Liver (tissue), 9 donors: Measurements from ENCODE around the gene STX17. TPM values are rescaled to one million over a fixed set of nuclear protein-coding genes. Genes with fewer than 3 reads are reported as not detected.

Experiments
- DNase-seq: peaks from one replicate; pipeline ENCODE4 v3.0.0-alpha.2; 2017; ENCODE audit warnings: low spot score
- H3K27ac ChIP-seq, 2 donors: one replicate each; pipeline ENCODE4 v1.7.0; 2013; ENCODE audit warnings: inconsistent platforms in 2 of 2, low read length in 2 of 2, control low read depth in 1 of 2, low read depth in 1 of 2, mild to moderate bottlenecking in 1 of 2
- H3K27me3 ChIP-seq, 4 donors: one replicate each; pipeline versions ENCODE4 v1.6.1 to v1.7.0; 2013; ENCODE audit warnings: low read length in 3 of 4, inconsistent platforms in 1 of 4, mild to moderate bottlenecking in 1 of 4, moderate library complexity in 1 of 4; ENCODE audit not compliant: control insufficient read depth in 4 of 4, insufficient read depth in 4 of 4
- H3K36me3 ChIP-seq, 4 donors: one replicate each; pipeline versions ENCODE4 v1.6.1 to v1.7.0; 2013; ENCODE audit warnings: low read length in 3 of 4, mild to moderate bottlenecking in 3 of 4, low read depth in 1 of 4, moderate library complexity in 1 of 4; ENCODE audit not compliant: control insufficient read depth in 4 of 4, insufficient read depth in 3 of 4
- H3K4me1 ChIP-seq, 4 donors: one replicate each; pipeline versions ENCODE4 v1.6.1 to v1.7.0; 2013; ENCODE audit warnings: low read length in 3 of 4, mild to moderate bottlenecking in 3 of 4, moderate library complexity in 1 of 4; ENCODE audit not compliant: control insufficient read depth in 4 of 4, insufficient read depth in 4 of 4
- H3K4me3 ChIP-seq, 3 donors: one replicate each; pipeline versions ENCODE4 v1.6.1 to v1.7.0; 2013; ENCODE audit warnings: low read length in 3 of 3, control low read depth in 1 of 3, low read depth in 1 of 3, mild to moderate bottlenecking in 1 of 3
- H3K9ac ChIP-seq, 2 donors: one replicate each; pipeline ENCODE4 v1.7.0; 2013; ENCODE audit warnings: low read length in 2 of 2, mild to moderate bottlenecking in 2 of 2, moderate library complexity in 2 of 2, control low read depth in 1 of 2, low read depth in 1 of 2
- H3K9me3 ChIP-seq, 4 donors: one replicate each; pipeline versions ENCODE4 v1.6.1 to v1.7.0; 2013; ENCODE audit warnings: low read length in 3 of 4; ENCODE audit not compliant: control insufficient read depth in 4 of 4
- EGR1 ChIP-seq, 2 donors: IDR thresholded peaks; 2 replicates each; pipeline ENCODE4 v1.6.1; 2016 to 2018; ENCODE audit warnings: antibody characterized with exemption in 2 of 2, low read depth in 2 of 2
- FOXA1 ChIP-seq: IDR thresholded peaks from 2 replicates; pipeline ENCODE4 v1.6.1; 2016; ENCODE audit warnings: antibody characterized with exemption
- FOXA2 ChIP-seq: IDR thresholded peaks from 2 replicates; pipeline ENCODE4 v1.6.1; 2016; ENCODE audit warnings: antibody characterized with exemption
- GABPA ChIP-seq, 2 donors: IDR thresholded peaks in 1 of 2; conservative IDR thresholded peaks in 1 of 2; 2 replicates each; pipeline ENCODE4 v1.6.1; 2016; ENCODE audit warnings: antibody characterized with exemption in 2 of 2, mild to moderate bottlenecking in 1 of 2, moderate library complexity in 1 of 2
- HNF4A ChIP-seq, 2 donors: conservative IDR thresholded peaks; 2 replicates each; pipeline ENCODE4 v1.6.1; 2016; ENCODE audit warnings: antibody characterized with exemption in 2 of 2, mild to moderate bottlenecking in 2 of 2
- HNF4G ChIP-seq: IDR thresholded peaks from 2 replicates; pipeline ENCODE4 v1.6.1; 2016; ENCODE audit warnings: antibody characterized with exemption
- JUND ChIP-seq, 2 donors: IDR thresholded peaks; 2 replicates each; pipeline ENCODE4 v1.6.1; 2016; ENCODE audit warnings: antibody characterized with exemption in 2 of 2
- NR2F2 ChIP-seq: IDR thresholded peaks from 2 replicates; pipeline ENCODE4 v1.6.1; 2016; ENCODE audit warnings: antibody characterized with exemption
- RAD21 ChIP-seq, 2 donors: IDR thresholded peaks; 2 replicates each; pipeline ENCODE4 v1.6.1; 2016; ENCODE audit warnings: antibody characterized with exemption in 2 of 2, mild to moderate bottlenecking in 2 of 2
- RXRA ChIP-seq, 2 donors: IDR thresholded peaks; 2 replicates each; pipeline ENCODE4 v1.6.1; 2017 to 2018; ENCODE audit warnings: antibody characterized with exemption in 2 of 2, mild to moderate bottlenecking in 1 of 2
- SP1 ChIP-seq: IDR thresholded peaks from 2 replicates; pipeline ENCODE4 v1.6.1; 2018; ENCODE audit warnings: antibody characterized with exemption, mild to moderate bottlenecking
- TAF1 ChIP-seq: conservative IDR thresholded peaks from 2 replicates; pipeline ENCODE4 v1.6.1; 2016; ENCODE audit warnings: antibody characterized with exemption, mild to moderate bottlenecking
- YY1 ChIP-seq: IDR thresholded peaks from 2 replicates; pipeline ENCODE4 v1.6.1; 2016; ENCODE audit warnings: antibody characterized with exemption, mild to moderate bottlenecking
- WGBS: extraction: QIAGEN DNeasy Blood & Tissue Kit; methylation state at CpG from one replicate; pipeline ENCODE4 v1.1.7; 2013; 5-methylcytosine and 5-hydroxymethylcytosine counted together
- polyA plus RNA-seq, 2 donors: library from polyadenylated mRNA; stranded (reverse) in 1 of 2; unstranded in 1 of 2; fragments of 200-250 nt in 1 of 2; fragments of >200 nt in 1 of 2; fragmentation: Nextera tagmentation in 1 of 2; extraction: Ambion mirVana in 1 of 2; gene quantifications; one replicate each; pipeline versions ENCODE4 v1.2.1 to v1.2.3, GENCODE V29; 2013 to 2015
- total RNA-seq, 2 donors: library from RNA; depleted of rRNA; stranded (reverse); fragments of >200 nt; gene quantifications; one replicate each; pipeline ENCODE4 v1.2.3, GENCODE V29; 2014
- TF ChIP-seq, protein P1 (sequence below): IDR thresholded peaks from 2 replicates; pipeline ENCODE4 v1.6.1; 2016; ENCODE audit warnings: antibody characterized with exemption
- TF ChIP-seq, protein P2 (sequence below): IDR thresholded peaks from 2 replicates; pipeline ENCODE4 v1.6.1; 2016; ENCODE audit warnings: antibody characterized with exemption, mild to moderate bottlenecking
- TF ChIP-seq, protein P3 (sequence below): IDR thresholded peaks from 2 replicates; pipeline ENCODE4 v1.6.1; 2016; ENCODE audit warnings: antibody characterized with exemption
- TF ChIP-seq, protein P4 (sequence below): IDR thresholded peaks from 2 replicates; pipeline ENCODE4 v1.6.1; 2016; ENCODE audit warnings: antibody characterized with exemption
- TF ChIP-seq, protein P5 (sequence below): fragments of 150-350 bp; IDR thresholded peaks from 2 replicates; pipeline ENCODE4 v1.5.1; 2017; ENCODE audit warnings: improper control_type of control experiment, low read depth, low read length; ENCODE audit not compliant: missing input control
- donor health status: healthy.
- donor health status: healthy.
- donor health status: healthy.
- donor health status: healthy.
- donor health status: healthy.

Gene STX17
- total and polyA plus RNA-seq, 4 donors = 8.3 to 30.9 (median 21.2) TPM

DNA sequence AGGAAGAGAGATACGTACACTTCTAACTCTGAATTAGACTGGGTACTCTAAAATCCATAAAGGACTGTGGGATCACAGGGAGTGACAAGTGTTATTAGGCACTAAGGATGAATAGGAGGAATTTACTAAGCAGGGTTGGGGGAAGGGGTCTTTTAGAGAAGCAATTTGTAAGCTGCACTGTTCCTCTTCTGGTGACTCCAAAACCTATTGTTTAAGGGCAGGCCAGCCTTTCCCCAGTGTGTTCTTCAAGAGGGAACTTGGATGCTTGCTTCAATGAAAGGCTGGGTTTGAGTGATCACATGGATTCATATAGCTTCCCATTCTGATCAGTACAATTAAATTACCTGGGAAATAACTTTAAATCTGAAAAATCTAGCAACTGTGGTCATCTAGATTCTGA, 71.8 kb downstream of the STX17 start:
- TF ChIP-seq, protein P1, sequence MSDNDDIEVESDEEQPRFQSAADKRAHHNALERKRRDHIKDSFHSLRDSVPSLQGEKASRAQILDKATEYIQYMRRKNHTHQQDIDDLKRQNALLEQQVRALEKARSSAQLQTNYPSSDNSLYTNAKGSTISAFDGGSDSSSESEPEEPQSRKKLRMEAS = no peak
- TF ChIP-seq, protein P2, sequence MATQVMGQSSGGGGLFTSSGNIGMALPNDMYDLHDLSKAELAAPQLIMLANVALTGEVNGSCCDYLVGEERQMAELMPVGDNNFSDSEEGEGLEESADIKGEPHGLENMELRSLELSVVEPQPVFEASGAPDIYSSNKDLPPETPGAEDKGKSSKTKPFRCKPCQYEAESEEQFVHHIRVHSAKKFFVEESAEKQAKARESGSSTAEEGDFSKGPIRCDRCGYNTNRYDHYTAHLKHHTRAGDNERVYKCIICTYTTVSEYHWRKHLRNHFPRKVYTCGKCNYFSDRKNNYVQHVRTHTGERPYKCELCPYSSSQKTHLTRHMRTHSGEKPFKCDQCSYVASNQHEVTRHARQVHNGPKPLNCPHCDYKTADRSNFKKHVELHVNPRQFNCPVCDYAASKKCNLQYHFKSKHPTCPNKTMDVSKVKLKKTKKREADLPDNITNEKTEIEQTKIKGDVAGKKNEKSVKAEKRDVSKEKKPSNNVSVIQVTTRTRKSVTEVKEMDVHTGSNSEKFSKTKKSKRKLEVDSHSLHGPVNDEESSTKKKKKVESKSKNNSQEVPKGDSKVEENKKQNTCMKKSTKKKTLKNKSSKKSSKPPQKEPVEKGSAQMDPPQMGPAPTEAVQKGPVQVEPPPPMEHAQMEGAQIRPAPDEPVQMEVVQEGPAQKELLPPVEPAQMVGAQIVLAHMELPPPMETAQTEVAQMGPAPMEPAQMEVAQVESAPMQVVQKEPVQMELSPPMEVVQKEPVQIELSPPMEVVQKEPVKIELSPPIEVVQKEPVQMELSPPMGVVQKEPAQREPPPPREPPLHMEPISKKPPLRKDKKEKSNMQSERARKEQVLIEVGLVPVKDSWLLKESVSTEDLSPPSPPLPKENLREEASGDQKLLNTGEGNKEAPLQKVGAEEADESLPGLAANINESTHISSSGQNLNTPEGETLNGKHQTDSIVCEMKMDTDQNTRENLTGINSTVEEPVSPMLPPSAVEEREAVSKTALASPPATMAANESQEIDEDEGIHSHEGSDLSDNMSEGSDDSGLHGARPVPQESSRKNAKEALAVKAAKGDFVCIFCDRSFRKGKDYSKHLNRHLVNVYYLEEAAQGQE = no peak
- TF ChIP-seq JUND (IDR thresholded peaks at IDR 0.05) (no peak), FOXA2 (no peak), TAF1 (no peak), RXRA (IDR thresholded peaks at IDR 0.05) (no peak), FOXA1 (no peak), RAD21 (IDR thresholded peaks at IDR 0.05) (no peak)
- TF ChIP-seq, protein P3, sequence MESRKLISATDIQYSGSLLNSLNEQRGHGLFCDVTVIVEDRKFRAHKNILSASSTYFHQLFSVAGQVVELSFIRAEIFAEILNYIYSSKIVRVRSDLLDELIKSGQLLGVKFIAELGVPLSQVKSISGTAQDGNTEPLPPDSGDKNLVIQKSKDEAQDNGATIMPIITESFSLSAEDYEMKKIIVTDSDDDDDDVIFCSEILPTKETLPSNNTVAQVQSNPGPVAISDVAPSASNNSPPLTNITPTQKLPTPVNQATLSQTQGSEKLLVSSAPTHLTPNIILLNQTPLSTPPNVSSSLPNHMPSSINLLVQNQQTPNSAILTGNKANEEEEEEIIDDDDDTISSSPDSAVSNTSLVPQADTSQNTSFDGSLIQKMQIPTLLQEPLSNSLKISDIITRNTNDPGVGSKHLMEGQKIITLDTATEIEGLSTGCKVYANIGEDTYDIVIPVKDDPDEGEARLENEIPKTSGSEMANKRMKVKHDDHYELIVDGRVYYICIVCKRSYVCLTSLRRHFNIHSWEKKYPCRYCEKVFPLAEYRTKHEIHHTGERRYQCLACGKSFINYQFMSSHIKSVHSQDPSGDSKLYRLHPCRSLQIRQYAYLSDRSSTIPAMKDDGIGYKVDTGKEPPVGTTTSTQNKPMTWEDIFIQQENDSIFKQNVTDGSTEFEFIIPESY = no peak
- Histone ChIP-seq H3K27ac (no peak overlapping the region), H3K9me3 (no peaks in the 10 kb centered on the region), H3K4me1 (no peaks in the 10 kb centered on the region), H3K36me3 (peaks cover 0 to 10% (median 2%) of the 10 kb centered on the region in 4 donors), H3K27me3 (no peaks in the 10 kb centered on the region), H3K4me3 (no peak overlapping the region), H3K9ac (no peak overlapping the region)
- no peak for DNase-seq
- 95% methylated on average over 1 of the region's 1 CpG for WGBS

DNA sequence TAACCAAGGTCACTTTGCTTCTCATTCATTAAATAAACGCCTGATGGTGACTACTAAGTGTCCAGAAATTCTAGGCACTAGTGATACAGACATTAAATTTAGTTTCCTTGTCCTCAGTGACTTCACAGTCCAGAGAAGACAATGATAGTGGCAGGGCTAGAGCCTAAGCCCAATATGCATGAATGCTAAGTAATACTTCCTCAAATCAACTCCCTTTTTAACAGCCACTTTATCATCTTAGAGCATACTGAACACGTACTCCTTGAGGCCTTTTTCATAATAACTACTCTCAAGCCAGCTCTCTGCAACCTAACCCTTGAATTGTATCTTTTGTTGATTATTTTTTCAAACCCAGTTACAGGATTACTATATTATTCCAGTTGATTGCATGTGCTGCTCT, 74.1 kb downstream of the STX17 start:
- Histone ChIP-seq H3K36me3 (peaks cover 0 to 10% (median 5%) of the 10 kb centered on the region in 4 donors), H3K27ac (no peak overlapping the region), H3K4me1 (no peaks in the 10 kb centered on the region), H3K27me3 (no peaks in the 10 kb centered on the region), H3K9me3 (no peaks in the 10 kb centered on the region), H3K4me3 (no peak overlapping the region), H3K9ac (no peak overlapping the region)
- WGBS = 90% methylated on average over 2 of the region's 2 CpGs
- DNase-seq = no peak
- TF ChIP-seq, protein P4, sequence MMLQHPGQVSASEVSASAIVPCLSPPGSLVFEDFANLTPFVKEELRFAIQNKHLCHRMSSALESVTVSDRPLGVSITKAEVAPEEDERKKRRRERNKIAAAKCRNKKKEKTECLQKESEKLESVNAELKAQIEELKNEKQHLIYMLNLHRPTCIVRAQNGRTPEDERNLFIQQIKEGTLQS = no peak
- TF ChIP-seq FOXA1 = no peak
- TF ChIP-seq EGR1 (IDR thresholded peaks at IDR 0.05; ENCODE audit: low read depth in 2 of 2) = no peak
- TF ChIP-seq SP1 = no peak
- TF ChIP-seq, protein P1 = no peak
- no peak for TF ChIP-seq RXRA (IDR thresholded peaks at IDR 0.05)
- TF ChIP-seq GABPA (IDR thresholded peaks at IDR 0.05 in 1 of 2, conservative IDR thresholded peaks at IDR 0.05 in 1 of 2) = no peak
- TF ChIP-seq, protein P2 = no peak
- TF ChIP-seq TAF1 = no peak
- TF ChIP-seq RAD21 (IDR thresholded peaks at IDR 0.05) = no peak
- TF ChIP-seq YY1 = no peak
- no peak for TF ChIP-seq HNF4A (conservative IDR thresholded peaks at IDR 0.05)
- TF ChIP-seq NR2F2 = no peak
- TF ChIP-seq, protein P5, sequence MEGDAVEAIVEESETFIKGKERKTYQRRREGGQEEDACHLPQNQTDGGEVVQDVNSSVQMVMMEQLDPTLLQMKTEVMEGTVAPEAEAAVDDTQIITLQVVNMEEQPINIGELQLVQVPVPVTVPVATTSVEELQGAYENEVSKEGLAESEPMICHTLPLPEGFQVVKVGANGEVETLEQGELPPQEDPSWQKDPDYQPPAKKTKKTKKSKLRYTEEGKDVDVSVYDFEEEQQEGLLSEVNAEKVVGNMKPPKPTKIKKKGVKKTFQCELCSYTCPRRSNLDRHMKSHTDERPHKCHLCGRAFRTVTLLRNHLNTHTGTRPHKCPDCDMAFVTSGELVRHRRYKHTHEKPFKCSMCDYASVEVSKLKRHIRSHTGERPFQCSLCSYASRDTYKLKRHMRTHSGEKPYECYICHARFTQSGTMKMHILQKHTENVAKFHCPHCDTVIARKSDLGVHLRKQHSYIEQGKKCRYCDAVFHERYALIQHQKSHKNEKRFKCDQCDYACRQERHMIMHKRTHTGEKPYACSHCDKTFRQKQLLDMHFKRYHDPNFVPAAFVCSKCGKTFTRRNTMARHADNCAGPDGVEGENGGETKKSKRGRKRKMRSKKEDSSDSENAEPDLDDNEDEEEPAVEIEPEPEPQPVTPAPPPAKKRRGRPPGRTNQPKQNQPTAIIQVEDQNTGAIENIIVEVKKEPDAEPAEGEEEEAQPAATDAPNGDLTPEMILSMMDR = no peak
- TF ChIP-seq JUND (IDR thresholded peaks at IDR 0.05) = no peak
- TF ChIP-seq FOXA2 = no peak
- no peak for TF ChIP-seq HNF4G
- TF ChIP-seq, protein P3 = no peak
